HG03558 (cell line): Measurements from ENCODE around the gene HSPA4.
"Not testable (repeated sequence)": the region's sequence is repeated elsewhere in the genome, so short reads cannot be mapped to it uniquely, and the experiment has no call there.

ENCODE experiments used
- ATAC-seq: cut with Tn5 transposase; IDR thresholded peaks from one replicate; pipeline ENCODE4 v1.9.1; 2021; ENCODE audit warnings: moderate number of reproducible peaks; ENCODE audit not compliant: unreplicated experiment; ENCODE audit errors: extremely low read depth

The HSPA4 gene

GRCh38 chr5:133051542-133052316, at the start of gene HSPA4:
HSPA4 (plus strand) TSS chr5:133052013; CDS start chr5:133052251, 238 bp downstream.
- ATAC-seq: peak; percentile 76

DNA sequence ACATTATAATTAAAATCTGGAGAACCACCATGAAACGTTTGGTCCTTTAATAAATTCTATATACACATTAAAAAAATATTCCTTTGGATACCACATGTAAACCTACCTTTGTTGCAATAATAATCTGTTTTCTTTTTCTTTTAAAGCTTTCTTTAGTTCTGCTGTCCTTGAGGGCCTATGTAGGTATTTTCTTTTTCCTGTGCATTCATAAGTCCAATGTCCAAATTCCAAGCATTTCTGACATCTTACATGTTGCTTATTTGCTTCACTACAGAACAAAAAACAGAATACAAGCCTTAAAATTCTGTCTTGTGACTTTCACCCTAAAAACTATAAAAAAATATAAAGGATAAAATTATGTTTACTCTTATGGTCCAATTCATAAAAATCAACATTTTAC, 45.2 kb upstream of the HSPA4 start:
- no peak for ATAC-seq

DNA sequence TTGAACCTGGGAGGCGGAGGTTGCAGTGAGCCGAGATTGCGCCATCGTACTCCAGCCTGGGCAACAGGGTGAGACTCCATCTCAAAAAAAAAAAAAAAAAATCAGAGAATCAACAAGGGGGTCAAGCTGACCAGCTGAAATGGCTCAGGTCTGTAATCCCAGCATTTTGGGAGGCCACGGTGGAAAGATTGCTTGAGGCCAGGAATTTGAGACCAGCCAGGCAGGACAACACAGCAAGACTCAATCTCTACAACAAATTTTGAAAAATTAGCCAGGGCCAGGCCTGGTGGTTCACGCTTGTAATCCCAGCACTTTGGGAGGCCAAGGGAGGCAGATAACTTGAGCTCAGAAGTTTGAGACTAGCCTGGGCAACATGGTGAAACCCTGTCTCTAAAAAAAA, 43.4 kb upstream of the HSPA4 start:
- not testable (repeated sequence) for ATAC-seq

DNA sequence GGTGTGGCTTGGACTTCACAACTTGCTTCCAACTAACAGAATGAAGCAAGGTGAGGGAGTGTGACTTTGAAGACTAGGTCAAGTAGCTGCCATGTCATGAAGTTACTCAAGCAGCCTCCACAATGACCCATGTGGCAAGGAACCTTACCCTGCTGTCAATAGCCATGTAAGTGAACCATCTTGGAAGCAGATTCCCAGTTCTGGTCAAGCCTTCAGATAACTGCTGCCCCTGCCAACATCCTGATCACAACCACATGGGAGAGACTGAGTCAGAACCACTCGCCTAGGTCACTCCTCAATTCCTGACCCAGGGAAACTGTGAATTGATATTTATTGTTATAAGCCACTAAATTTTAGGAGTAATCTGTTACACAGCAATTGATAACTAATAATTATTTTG, 36.3 kb upstream of the HSPA4 start:
- no peak for ATAC-seq

DNA sequence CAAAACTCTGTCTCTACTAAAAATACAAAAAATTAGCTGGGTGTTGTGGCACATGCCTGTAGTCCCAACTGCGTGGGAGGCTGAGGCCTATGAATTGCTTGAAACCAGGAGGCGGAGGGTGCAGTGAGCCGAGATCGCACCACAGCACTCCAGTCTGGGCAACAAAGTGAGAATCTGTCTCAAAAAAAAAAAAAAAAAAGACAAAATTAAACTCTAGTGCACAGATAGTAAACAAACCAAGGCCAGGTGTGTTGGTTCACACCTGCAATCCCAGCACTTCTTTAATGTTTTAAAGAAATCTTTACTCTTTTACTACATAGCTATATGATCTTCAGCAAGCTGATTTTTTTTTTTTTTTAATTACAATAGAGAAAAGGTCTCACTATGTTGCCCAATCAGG, 33.8 kb upstream of the HSPA4 start:
- ATAC-seq: no peak

- ATAC-seq: not testable (repeated sequence)
These were observed 32.3 kb upstream of the HSPA4 start for GRCh38 chr5:133019471-133019870.

DNA sequence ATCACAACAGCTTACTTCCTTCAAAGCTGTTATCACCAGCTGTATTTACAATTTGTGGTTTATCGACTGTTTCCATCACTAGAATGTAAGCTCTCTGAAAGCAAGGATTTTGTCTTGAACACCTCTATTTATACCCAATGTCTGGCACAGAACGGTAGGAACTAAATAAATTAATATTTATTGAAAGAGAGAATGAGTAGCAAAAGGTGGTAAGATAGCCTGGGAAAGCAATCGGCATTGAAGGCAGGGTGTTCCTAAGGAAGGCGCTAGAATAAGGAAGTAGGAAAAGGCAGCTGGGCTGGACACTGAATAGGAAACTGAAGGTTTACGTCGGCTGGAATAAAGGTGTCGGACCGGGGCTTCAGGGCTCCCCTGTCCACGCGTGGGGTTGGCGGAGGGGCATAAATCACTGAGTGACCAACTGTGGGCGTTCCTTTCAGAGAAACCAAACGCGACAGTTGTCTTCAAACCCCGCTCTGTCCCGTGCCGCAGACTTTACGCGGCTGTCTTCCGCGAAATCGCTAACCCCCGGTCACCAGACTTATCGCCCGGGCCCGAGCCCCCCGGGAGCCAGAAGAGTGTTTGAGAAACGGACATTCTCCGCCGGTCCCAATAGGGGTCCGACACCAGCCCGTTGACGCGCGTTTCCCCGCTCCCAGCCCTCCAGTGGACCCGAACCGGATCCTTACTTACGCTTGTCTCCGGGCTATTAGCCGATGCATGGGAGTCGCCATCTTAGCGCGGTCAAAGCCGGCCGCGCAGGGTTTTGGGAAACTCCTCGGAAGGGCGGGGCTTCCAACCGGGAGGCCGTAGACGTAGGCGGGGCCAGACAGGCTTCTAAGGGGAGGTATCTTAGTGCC, 25.8 kb upstream of the HSPA4 start, which contains the start of gene ZCCHC10:
TSS of gene ZCCHC10 (minus strand) at position 746 of the 860 bp plus-strand sequence. CDS start at position 734, 12 bp downstream.
- peak; percentile 68 for ATAC-seq

DNA sequence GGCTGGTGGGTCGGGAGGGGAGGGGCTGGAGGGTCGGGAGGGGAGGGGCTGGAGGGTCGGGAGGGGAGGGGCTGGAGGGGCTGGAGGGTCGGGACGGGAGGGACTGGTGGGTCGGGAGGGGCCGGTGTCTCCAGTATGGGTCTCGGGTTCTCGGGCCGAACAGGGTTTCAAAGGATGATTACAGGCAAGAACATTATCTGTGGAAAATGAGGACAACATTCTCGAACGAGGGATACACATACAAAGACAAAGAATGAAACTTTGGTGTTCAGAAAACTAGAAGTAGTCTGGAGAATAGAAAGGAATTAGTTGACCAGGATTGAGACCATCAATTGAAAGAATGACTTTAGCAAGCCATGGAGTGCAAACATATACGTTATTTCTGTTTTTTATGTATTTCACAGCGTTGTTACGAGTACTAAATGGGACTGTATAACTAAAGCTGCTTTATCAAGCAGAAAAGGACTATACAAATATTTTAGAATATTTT, 25.1 kb upstream of the HSPA4 start:
- ATAC-seq: no peak

DNA sequence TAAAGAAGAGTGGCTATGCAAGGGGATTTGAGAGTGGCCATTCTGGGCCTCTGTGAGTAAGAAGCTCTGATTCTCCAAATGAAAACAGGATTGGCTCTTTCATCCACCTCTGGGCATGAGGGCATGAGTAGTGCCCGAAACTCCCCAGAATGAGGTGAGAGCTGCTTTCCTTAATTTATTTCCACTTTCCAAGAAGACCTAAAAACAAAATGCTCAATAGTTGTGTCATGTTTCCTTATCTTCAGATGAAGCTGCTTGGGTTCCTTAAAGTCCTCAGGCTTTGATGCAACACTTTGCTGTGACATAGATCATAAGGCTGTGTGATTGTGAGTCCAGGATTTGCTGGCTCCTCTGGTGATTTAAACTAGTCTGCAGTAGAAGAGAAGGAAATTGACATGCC, 22.4 kb upstream of the HSPA4 start:
- no peak for ATAC-seq

DNA sequence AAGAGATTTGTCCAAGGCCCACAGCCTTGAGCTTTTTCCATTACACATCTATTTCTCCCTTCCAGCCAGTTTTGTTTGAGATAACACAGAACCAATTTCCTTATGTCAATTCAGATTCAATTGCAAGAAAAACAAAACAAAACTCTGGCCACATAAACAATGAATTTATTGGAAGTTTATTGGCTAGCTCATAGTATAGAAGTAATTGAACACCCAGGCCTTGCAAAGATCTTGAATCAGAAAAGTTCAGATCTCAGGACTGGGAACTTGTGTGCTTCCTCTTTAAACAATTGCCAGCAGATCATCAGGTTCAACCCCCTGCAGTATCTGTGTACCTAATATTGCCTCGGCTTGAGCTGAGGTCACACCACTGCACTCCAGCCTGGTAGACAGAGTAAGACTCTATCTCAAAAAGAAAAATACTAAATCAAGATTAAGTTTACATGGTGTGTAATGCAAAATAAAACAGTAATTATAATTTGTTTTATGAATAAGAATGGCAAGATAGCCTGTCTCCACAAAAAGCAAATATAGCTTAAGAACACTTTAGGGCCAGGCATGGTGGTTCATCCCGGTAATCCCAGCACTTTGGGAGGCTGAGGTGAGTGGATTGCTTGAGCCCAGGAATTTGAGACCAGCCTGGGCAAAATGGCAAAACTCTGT, 21.3 kb upstream of the HSPA4 start:
- ATAC-seq: no peak

- ATAC-seq: no peak
These were observed 18.7 kb upstream of the HSPA4 start for GRCh38 chr5:133032852-133033742.

GRCh38 chr5:133034064-133034463, 17.7 kb upstream of the HSPA4 start:
- no peak for ATAC-seq

DNA sequence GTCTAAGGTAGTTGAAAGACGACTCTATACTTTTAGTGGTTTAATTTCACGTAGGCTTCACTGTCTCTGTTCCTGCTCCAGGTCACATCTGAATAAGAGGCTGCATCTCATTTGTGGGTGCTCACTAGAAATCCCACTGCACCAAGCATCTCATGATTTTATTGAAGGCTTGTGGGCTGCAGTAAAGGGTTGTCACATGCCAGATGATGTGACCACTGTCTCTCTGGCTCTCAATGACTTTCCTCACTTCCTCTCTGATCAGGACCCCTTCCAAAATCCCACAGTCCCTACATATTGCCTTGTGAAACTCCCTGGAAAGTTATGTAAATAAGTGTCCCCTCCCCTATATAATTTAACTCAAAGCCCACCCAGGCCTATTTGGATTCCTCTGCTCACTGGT, 16.6 kb upstream of the HSPA4 start:
- ATAC-seq: no peak

GRCh38 chr5:133036677-133037076, 15.1 kb upstream of the HSPA4 start:
- ATAC-seq: not testable (repeated sequence)

- ATAC-seq: no peak
These were observed 10.5 kb upstream of the HSPA4 start for GRCh38 chr5:133041157-133041784.

DNA sequence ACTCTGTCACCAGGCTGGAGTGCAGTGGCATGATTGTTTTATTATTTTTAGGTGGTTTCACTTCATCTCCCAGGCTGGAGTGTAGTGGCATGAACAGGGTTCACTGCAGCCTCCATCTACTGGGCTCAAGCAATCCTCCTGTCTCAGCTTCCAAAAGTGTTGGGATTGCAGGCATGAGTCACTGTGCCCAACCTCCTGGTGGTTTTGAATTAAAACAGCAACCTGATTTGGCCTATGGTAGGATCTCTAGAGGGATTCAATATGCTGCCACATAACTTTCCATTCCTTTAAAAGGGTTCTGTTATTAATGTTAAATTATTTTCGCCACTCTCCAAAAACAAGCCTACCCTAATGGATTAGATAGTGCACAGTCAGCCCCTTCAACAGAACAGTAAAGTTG, 9.9 kb upstream of the HSPA4 start:
- ATAC-seq: no peak

DNA sequence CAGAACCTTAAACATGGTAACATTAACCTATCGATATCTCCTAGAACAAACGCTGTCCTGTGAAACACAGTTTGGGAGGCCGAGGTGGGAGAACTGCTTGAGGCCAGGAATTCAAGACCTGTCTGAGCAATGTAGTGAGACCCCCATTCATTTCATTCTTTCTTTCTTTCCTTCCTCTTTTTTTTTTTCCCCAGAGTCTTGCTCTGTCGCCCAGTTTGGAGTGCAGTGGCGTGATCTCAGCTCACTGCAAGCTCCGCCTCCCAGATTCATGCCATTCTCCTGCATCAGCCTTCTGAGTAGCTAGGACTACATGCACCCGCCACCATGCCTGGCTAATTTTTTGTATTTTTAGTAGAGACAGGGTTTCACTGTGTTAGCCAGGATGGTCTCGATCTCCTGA, 5.3 kb upstream of the HSPA4 start:
- not testable (repeated sequence) for ATAC-seq

GRCh38 chr5:133047404-133047803, 4.4 kb upstream of the HSPA4 start:
- no peak for ATAC-seq
